Stomach (tissue), 9 donors: ENCODE measurements around the gene C1orf21. TPM values are rescaled to one million over a fixed set of nuclear protein-coding genes. Genes with fewer than 3 reads are reported as not detected.
A peak's percentile ranks its signal among the peaks of the same experiment; 100 is the strongest.

Source experiments
- DNase-seq, 2 donors: peaks; one replicate each; pipeline versions ENCODE4 v3.0.0 to v3.0.0-alpha.2; 2013 to 2019
- H3K27ac ChIP-seq, 5 donors: fragments of 200-600 bp in 4 of 5; sonication (generic) in 4 of 5; one replicate each; pipeline ENCODE4 v1.5.1; 2013 to 2019; ENCODE audit warnings: mild to moderate bottlenecking in 1 of 5, moderate library complexity in 1 of 5
- H3K27me3 ChIP-seq, 3 donors: fragments of 200-600 bp; sonication (generic); one replicate each; pipeline ENCODE4 v1.5.1; 2017 to 2019; ENCODE audit warnings: mixed run types in 1 of 3
- H3K36me3 ChIP-seq, 4 donors: fragments of 200-600 bp; sonication (generic); 1 replicate in 3 of 4; 2 replicates in 1 of 4; pipeline ENCODE4 v1.5.1; 2016 to 2019
- H3K4me1 ChIP-seq, 4 donors: fragments of 200-600 bp; sonication (generic); one replicate each; pipeline ENCODE4 v1.5.1; 2016 to 2019
- H3K4me3 ChIP-seq, 4 donors: fragments of 200-600 bp; sonication (generic) in 3 of 4; one replicate each; pipeline ENCODE4 v1.5.1; 2016 to 2019; ENCODE audit warnings: mild to moderate bottlenecking in 1 of 4
- H3K9me3 ChIP-seq, 4 donors: fragments of 200-600 bp; sonication (generic); one replicate each; pipeline ENCODE4 v1.5.1; 2016 to 2019
- EP300 ChIP-seq: sonication (generic); formaldehyde crosslinking; IDR thresholded peaks from one replicate; pipeline ENCODE4 v1.6.1; 2017; ENCODE audit warnings: antibody characterized with exemption
- POLR2A ChIP-seq, 4 donors: fragments of 450-650 bp; IDR thresholded peaks; one replicate each; pipeline ENCODE4 v1.6.1; 2016; ENCODE audit warnings: antibody characterized with exemption in 4 of 4, control low read depth in 2 of 4, mild to moderate bottlenecking in 1 of 4, moderate library complexity in 1 of 4
- POLR2AphosphoS5 ChIP-seq, 3 donors: sonication (generic); formaldehyde crosslinking; IDR thresholded peaks; one replicate each; pipeline ENCODE4 v1.6.1; 2016; ENCODE audit warnings: antibody characterized with exemption in 3 of 3
- WGBS, 5 donors: extraction: QIAGEN DNeasy Blood & Tissue Kit in 3 of 5; methylation state at CpG; one replicate each; pipeline versions ENCODE4 v1.1.5 to v1.1.7; 2013 to 2018; 5-methylcytosine and 5-hydroxymethylcytosine counted together
- intact Hi-C: fragments of 100-400 bp; cut with DNase I; formaldehyde crosslinking; loops from one replicate; pipeline ENCODE4 v1.15.1; 2023; ENCODE audit warnings: low total_unique reads
- polyA plus RNA-seq, 3 donors: library from polyadenylated mRNA; stranded (reverse); fragments of 200-250 nt; gene quantifications; one replicate each; pipeline ENCODE4 v1.2.3, GENCODE V29; 2013
- total RNA-seq, 5 donors: library from RNA; depleted of rRNA; stranded (reverse); fragments of >200 nt; gene quantifications; one replicate each; pipeline versions ENCODE4 v1.1.0 to v1.2.3, GENCODE V29; 2014 to 2016
- TF ChIP-seq, protein P1 (sequence below), 7 experiments: fragments of 450-650 bp in 4 of 7; fragments of 200-600 bp in 3 of 7; sonication (generic) in 3 of 7; IDR thresholded peaks; one replicate each; pipeline ENCODE4 v1.5.1; 2016 to 2019; ENCODE audit warnings: antibody characterized with exemption in 7 of 7, control low read depth in 2 of 7, mild to moderate bottlenecking in 1 of 7
- donor health status: healthy with polysubstance abuse.
- donor health status: Bipolar disorder and iron deficiency.
- donor health status: healthy.

The C1orf21 gene
- total and polyA plus RNA-seq, 8 donors, result 10.1 to 114 (median 37.4) TPM

GRCh38 chr1:184407816-184408510 lies 21.1 kb downstream of the C1orf21 start:
- H3K4me3 ChIP-seq, result no peak overlapping the region
- no peaks in the 10 kb centered on the region for H3K27me3 ChIP-seq
- H3K4me1 ChIP-seq, result peaks cover 13 to 56% (median 25%) of the 10 kb centered on the region in 4 donors
- H3K36me3 ChIP-seq, result no peaks in the 10 kb centered on the region
- WGBS, 5 donors, result 47 to 71% (median 56%) methylated on average over 5 of the region's 5 CpGs
- H3K27ac ChIP-seq, result peak overlapping the region in 2 of 5 donors; percentile 10 to 31
- H3K9me3 ChIP-seq, result no peaks in the 10 kb centered on the region
- intact Hi-C loops, result no loop called here
- no peak for DNase-seq
- TF ChIP-seq POLR2A (IDR thresholded peaks at IDR 0.05) (no peak), POLR2AphosphoS5 (IDR thresholded peaks at IDR 0.05) (no peak), EP300 (no peak)
- TF ChIP-seq, protein P1, sequence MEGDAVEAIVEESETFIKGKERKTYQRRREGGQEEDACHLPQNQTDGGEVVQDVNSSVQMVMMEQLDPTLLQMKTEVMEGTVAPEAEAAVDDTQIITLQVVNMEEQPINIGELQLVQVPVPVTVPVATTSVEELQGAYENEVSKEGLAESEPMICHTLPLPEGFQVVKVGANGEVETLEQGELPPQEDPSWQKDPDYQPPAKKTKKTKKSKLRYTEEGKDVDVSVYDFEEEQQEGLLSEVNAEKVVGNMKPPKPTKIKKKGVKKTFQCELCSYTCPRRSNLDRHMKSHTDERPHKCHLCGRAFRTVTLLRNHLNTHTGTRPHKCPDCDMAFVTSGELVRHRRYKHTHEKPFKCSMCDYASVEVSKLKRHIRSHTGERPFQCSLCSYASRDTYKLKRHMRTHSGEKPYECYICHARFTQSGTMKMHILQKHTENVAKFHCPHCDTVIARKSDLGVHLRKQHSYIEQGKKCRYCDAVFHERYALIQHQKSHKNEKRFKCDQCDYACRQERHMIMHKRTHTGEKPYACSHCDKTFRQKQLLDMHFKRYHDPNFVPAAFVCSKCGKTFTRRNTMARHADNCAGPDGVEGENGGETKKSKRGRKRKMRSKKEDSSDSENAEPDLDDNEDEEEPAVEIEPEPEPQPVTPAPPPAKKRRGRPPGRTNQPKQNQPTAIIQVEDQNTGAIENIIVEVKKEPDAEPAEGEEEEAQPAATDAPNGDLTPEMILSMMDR (IDR thresholded peaks at IDR 0.05), result no peak

- TF ChIP-seq POLR2A (IDR thresholded peaks at IDR 0.05) (no peak), POLR2AphosphoS5 (IDR thresholded peaks at IDR 0.05) (no peak), EP300 (no peak)
- TF ChIP-seq, protein P1 (IDR thresholded peaks at IDR 0.05), result no peak
- Histone ChIP-seq H3K4me1 (peaks cover 13 to 52% (median 25%) of the 10 kb centered on the region in 4 donors), H3K36me3 (no peaks in the 10 kb centered on the region), H3K9me3 (no peaks in the 10 kb centered on the region), H3K27ac (peak overlapping the region in 2 of 5 donors; percentile 10 to 31), H3K4me3 (no peak overlapping the region), H3K27me3 (no peaks in the 10 kb centered on the region)
- WGBS, 5 donors, result 82 to 97% (median 94%) methylated on average over 2 of the region's 2 CpGs
- intact Hi-C loops, result no loop called here
- DNase-seq, result no peak
Observed at GRCh38 chr1:184408580-184408979, 21.8 kb downstream of the C1orf21 start.

DNA sequence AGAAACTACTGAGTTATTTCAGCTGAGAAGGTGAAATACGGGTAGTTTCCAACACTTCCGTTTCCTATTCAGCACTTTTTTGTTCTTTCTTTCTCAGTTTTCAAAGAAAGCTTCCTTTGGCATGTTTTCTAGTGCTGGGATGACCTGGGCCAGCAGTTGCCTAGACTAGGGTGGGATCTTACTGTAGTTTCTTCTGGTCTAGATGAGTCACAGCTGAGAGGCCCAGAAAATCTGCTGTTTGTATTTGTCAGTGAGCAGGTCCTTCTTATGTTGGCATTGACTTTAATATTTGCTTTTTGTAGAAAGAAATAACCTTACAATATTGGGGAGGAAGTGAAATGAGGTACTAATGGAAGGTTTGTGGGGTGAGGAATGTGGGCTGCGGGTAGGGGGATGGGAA lies 22.2 kb downstream of the C1orf21 start:
- no peak for TF ChIP-seq POLR2AphosphoS5 (IDR thresholded peaks at IDR 0.05)
- TF ChIP-seq, protein P1 (IDR thresholded peaks at IDR 0.05), result no peak
- no peak for TF ChIP-seq POLR2A (IDR thresholded peaks at IDR 0.05)
- TF ChIP-seq EP300, result no peak
- intact Hi-C loops, result no loop called here
- H3K36me3 ChIP-seq, result no peaks in the 10 kb centered on the region
- no peak overlapping the region for H3K4me3 ChIP-seq
- H3K9me3 ChIP-seq, result no peaks in the 10 kb centered on the region
- H3K4me1 ChIP-seq, result peaks cover 13 to 52% (median 25%) of the 10 kb centered on the region in 4 donors
- peak overlapping the region in 2 of 5 donors; percentile 7 to 31 for H3K27ac ChIP-seq
- H3K27me3 ChIP-seq, result no peaks in the 10 kb centered on the region
- DNase-seq, result no peak
- 61 to 84% (median 76%) methylated on average over 3 of the region's 3 CpGs for WGBS, 5 donors

DNA sequence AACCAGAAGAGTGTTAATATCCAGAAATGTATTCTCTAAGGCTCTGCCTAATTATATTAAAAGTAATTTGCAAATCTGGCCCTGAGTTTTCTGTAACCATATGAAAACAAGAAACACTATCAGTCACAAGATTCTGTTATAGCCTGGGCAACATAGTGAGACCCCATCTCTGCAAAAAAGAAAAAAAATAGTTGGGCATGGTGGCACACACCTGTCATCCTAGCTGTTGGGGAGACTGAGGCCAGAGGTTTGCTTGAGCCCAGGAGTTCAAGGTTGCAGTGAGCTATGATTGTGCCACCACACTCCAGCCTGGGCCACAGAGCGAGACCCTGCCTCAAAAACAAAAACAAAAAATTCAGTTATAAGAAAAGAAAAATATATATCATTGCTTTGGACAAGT lies 25.6 kb downstream of the C1orf21 start:
- DNase-seq, result no peak
- peaks cover 13 to 39% (median 26%) of the 10 kb centered on the region in 4 donors for H3K4me1 ChIP-seq
- intact Hi-C loops, result no loop called here
- no peak overlapping the region for H3K27ac ChIP-seq
- no peak overlapping the region for H3K4me3 ChIP-seq
- H3K36me3 ChIP-seq, result no peaks in the 10 kb centered on the region
- no peaks in the 10 kb centered on the region for H3K9me3 ChIP-seq
- whole genome bisulfite sequencing, 5 donors, result 89 to 100% (median 95%) methylated on average over 1 of the region's 1 CpG
- no peaks in the 10 kb centered on the region for H3K27me3 ChIP-seq
- TF ChIP-seq EP300 (no peak), POLR2AphosphoS5 (IDR thresholded peaks at IDR 0.05) (no peak), POLR2A (IDR thresholded peaks at IDR 0.05) (no peak)
- TF ChIP-seq, protein P1 (IDR thresholded peaks at IDR 0.05), result no peak
